ENCODE data around the gene MDFI.

The MDFI gene

GRCh38 chr6:41636833-41637193 lies 1.5 kb upstream of the MDFI start:
- Mint-ChIP-seq H3K9me3 (no peaks in the 10 kb centered on the region), H3K4me3 (no peak overlapping the region), H3K27me3 (peaks cover 53% of the 10 kb centered on the region), H3K4me1 (peaks cover 5% of the 10 kb centered on the region), H3K27ac (no peak overlapping the region), H3K36me3 (ENCODE audit: low read depth) (no peaks in the 10 kb centered on the region)
- DNase-seq (no peak), ATAC-seq (no peak)

- ATAC-seq (no peak), DNase-seq (no peak)
- Mint-ChIP-seq H3K27ac (no peak overlapping the region), H3K27me3 (peaks cover 53% of the 10 kb centered on the region), H3K36me3 (ENCODE audit: low read depth) (no peaks in the 10 kb centered on the region), H3K4me1 (peaks cover 5% of the 10 kb centered on the region), H3K4me3 (peak overlapping the region; percentile 59), H3K9me3 (no peaks in the 10 kb centered on the region)
Measured at GRCh38 chr6:41637194-41638001, 870 bp upstream of the MDFI start.

- H3K27me3 Mint-ChIP-seq, result peaks cover 52% of the 10 kb centered on the region
- no peak overlapping the region for H3K27ac Mint-ChIP-seq
- ATAC-seq (no peak), DNase-seq (no peak)
- peaks cover 5% of the 10 kb centered on the region for H3K4me1 Mint-ChIP-seq
- H3K4me3 Mint-ChIP-seq, result no peak overlapping the region
- H3K9me3 Mint-ChIP-seq, result no peaks in the 10 kb centered on the region
- H3K36me3 Mint-ChIP-seq (ENCODE audit: low read depth), result no peaks in the 10 kb centered on the region
Measured at GRCh38 chr6:41638935-41639808, 904 bp downstream of the MDFI start.

GRCh38 chr6:41639809-41640371 lies 1.6 kb downstream of the MDFI start:
- H3K36me3 Mint-ChIP-seq (ENCODE audit: low read depth), result no peaks in the 10 kb centered on the region
- H3K27me3 Mint-ChIP-seq, result peaks cover 50% of the 10 kb centered on the region
- H3K4me1 Mint-ChIP-seq, result peaks cover 5% of the 10 kb centered on the region
- H3K9me3 Mint-ChIP-seq, result no peaks in the 10 kb centered on the region
- H3K27ac Mint-ChIP-seq, result no peak overlapping the region
- no peak overlapping the region for H3K4me3 Mint-ChIP-seq
- no peak for ATAC-seq
- DNase-seq, result no peak

- no peaks in the 10 kb centered on the region for H3K9me3 Mint-ChIP-seq
- DNase-seq, result no peak
- H3K4me1 Mint-ChIP-seq, result peaks cover 5% of the 10 kb centered on the region
- peaks cover 46% of the 10 kb centered on the region for H3K27me3 Mint-ChIP-seq
- ATAC-seq, result no peak
- H3K36me3 Mint-ChIP-seq (ENCODE audit: low read depth), result no peaks in the 10 kb centered on the region
- H3K4me3 Mint-ChIP-seq, result no peak overlapping the region
- no peak overlapping the region for H3K27ac Mint-ChIP-seq
Measured at GRCh38 chr6:41640426-41640825, 2.2 kb downstream of the MDFI start.

GRCh38 chr6:41641352-41641925 lies 3.2 kb downstream of the MDFI start:
- no peak overlapping the region for H3K4me3 Mint-ChIP-seq
- H3K4me1 Mint-ChIP-seq, result peaks cover 5% of the 10 kb centered on the region
- peaks cover 40% of the 10 kb centered on the region for H3K27me3 Mint-ChIP-seq
- no peaks in the 10 kb centered on the region for H3K36me3 Mint-ChIP-seq (ENCODE audit: low read depth)
- ATAC-seq (no peak), DNase-seq (no peak)
- no peak overlapping the region for H3K27ac Mint-ChIP-seq
- no peaks in the 10 kb centered on the region for H3K9me3 Mint-ChIP-seq

GRCh38 chr6:41642090-41642959 lies 4.1 kb downstream of the MDFI start:
- ATAC-seq, result no peak
- H3K4me3 Mint-ChIP-seq, result no peak overlapping the region
- no peaks in the 10 kb centered on the region for H3K9me3 Mint-ChIP-seq
- peaks cover 5% of the 10 kb centered on the region for H3K4me1 Mint-ChIP-seq
- no peak for DNase-seq
- H3K27me3 Mint-ChIP-seq, result peaks cover 37% of the 10 kb centered on the region
- H3K36me3 Mint-ChIP-seq (ENCODE audit: low read depth), result no peaks in the 10 kb centered on the region
- no peak overlapping the region for H3K27ac Mint-ChIP-seq

GRCh38 chr6:41642960-41643898 lies 5.0 kb downstream of the MDFI start:
- no peak overlapping the region for H3K4me3 Mint-ChIP-seq
- H3K36me3 Mint-ChIP-seq (ENCODE audit: low read depth), result no peaks in the 10 kb centered on the region
- DNase-seq (no peak), ATAC-seq (no peak)
- H3K27ac Mint-ChIP-seq, result no peak overlapping the region
- peaks cover 31% of the 10 kb centered on the region for H3K27me3 Mint-ChIP-seq
- no peaks in the 10 kb centered on the region for H3K4me1 Mint-ChIP-seq
- H3K9me3 Mint-ChIP-seq, result no peaks in the 10 kb centered on the region

GRCh38 chr6:41643899-41644269 lies 5.6 kb downstream of the MDFI start:
- Mint-ChIP-seq H3K27ac (no peak overlapping the region), H3K9me3 (no peaks in the 10 kb centered on the region), H3K4me1 (no peaks in the 10 kb centered on the region), H3K27me3 (peaks cover 27% of the 10 kb centered on the region), H3K4me3 (no peak overlapping the region), H3K36me3 (ENCODE audit: low read depth) (no peaks in the 10 kb centered on the region)
- ATAC-seq (no peak), DNase-seq (no peak)

- Mint-ChIP-seq H3K9me3 (no peaks in the 10 kb centered on the region), H3K36me3 (ENCODE audit: low read depth) (no peaks in the 10 kb centered on the region), H3K27me3 (peaks cover 22% of the 10 kb centered on the region), H3K27ac (no peak overlapping the region), H3K4me3 (no peak overlapping the region), H3K4me1 (no peaks in the 10 kb centered on the region)
- DNase-seq, result no peak
- no peak for ATAC-seq
Measured at GRCh38 chr6:41644297-41644879, 6.1 kb downstream of the MDFI start.

- Mint-ChIP-seq H3K9me3 (no peaks in the 10 kb centered on the region), H3K36me3 (ENCODE audit: low read depth) (no peaks in the 10 kb centered on the region), H3K4me1 (no peaks in the 10 kb centered on the region), H3K27me3 (peaks cover 16% of the 10 kb centered on the region), H3K4me3 (no peak overlapping the region), H3K27ac (no peak overlapping the region)
- no peak for ATAC-seq
- DNase-seq, result no peak
Measured at GRCh38 chr6:41645007-41645618, 6.8 kb downstream of the MDFI start.

- no peaks in the 10 kb centered on the region for H3K36me3 Mint-ChIP-seq (ENCODE audit: low read depth)
- ATAC-seq, result no peak
- H3K27ac Mint-ChIP-seq, result no peak overlapping the region
- H3K27me3 Mint-ChIP-seq, result peaks cover 8% of the 10 kb centered on the region
- H3K4me3 Mint-ChIP-seq, result no peak overlapping the region
- H3K9me3 Mint-ChIP-seq, result no peaks in the 10 kb centered on the region
- H3K4me1 Mint-ChIP-seq, result no peaks in the 10 kb centered on the region
- DNase-seq, result no peak
Measured at GRCh38 chr6:41646026-41646795, 7.9 kb downstream of the MDFI start.

All from activated naive CD8-positive, alpha-beta T cell treated with anti-CD3 and anti-CD28 coated beads, Interleukin-2, amount 50 U/mL, for 24 hours (primary cell).